Activated naive CD4-positive, alpha-beta T cell treated with Interleukin-2 at 50 U/mL for 16 hours (primary cell): Measurements from ENCODE around the gene PLLP.

Experiments
- DNase-seq: peaks from one replicate; pipeline ENCODE4 v3.0.0-alpha.2; 2020

The PLLP gene, protein sequence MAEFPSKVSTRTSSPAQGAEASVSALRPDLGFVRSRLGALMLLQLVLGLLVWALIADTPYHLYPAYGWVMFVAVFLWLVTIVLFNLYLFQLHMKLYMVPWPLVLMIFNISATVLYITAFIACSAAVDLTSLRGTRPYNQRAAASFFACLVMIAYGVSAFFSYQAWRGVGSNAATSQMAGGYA

DNA sequence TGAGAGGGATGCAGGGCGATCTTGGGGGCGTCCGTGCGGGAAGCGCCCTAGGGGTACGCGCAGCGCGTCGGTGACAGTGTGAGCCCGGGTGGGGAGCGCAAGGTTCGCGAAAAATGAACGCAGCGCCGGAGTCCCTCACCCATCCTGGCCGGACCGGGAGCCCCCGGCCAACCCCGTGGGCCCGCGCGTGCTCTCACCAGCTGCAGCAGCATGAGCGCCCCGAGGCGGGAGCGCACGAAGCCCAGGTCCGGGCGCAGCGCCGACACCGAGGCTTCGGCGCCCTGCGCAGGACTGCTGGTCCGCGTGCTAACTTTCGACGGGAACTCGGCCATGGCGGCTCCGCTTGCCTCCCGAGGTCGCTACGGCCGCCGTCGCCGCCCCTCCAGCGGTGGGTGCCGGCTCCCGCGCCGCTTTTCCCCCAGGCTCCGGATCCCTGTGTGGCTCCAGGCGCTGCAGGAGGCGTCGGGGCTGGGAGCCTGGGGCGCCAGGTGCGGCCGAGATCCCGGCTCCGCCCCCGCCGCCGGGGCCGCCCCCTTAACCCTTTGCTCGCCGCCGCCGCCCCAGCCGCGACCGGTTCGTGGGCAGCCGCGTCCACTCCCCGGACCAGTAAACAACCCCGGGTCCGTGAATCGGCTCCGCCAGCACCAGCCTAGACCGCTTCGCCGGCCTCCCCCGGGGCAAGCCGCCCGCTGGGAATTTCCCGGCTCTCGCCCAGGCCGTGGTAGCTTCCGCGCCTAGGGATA lies at the start of gene PLLP:
Gene PLLP, minus strand, starts transcription at position 464 of the 743 bp plus-strand sequence. Its CDS starts 132 bp downstream, at position 332.
- DNase-seq, result peak; percentile 55

DNA sequence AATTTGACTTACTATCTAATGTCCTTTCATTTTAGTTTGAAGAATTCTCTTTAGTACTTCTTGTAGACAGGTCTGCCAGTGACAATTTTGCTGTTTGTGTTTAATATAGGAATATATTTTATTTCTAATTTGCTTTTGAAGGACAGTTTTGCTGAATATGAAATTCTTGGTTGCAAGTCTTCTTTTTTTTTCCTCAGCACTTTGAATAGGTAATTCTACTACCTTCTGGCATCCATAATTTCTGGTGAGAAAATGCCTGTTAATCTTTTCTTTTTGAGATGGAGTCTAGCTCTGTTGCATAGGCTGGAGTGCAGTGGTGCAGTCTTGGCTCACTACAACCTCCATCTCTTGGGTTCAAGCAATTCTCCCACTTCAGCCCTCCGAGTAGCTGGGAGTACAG lies 48.9 kb upstream of the PLLP start:
- no peak for DNase-seq

DNA sequence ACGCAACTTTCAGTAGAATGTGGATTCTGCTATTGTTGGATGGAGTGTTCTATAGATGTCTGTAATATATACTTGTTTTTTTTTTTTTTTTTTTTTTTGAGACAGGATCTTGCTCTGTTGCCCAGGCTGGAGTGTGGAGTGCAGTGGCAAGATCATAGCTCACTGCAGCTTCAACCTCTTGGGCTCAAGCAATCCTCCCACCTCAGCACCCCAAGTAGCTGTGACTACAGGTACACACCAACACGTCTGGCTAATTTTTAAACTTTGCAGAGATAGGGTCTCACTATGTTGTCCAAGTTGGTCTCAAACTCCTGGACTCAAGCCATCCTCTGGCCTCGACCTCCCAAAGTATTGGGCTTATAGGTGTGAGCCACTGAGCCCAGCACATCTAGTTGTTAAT lies 46.9 kb upstream of the PLLP start:
- DNase-seq, result no peak

DNA sequence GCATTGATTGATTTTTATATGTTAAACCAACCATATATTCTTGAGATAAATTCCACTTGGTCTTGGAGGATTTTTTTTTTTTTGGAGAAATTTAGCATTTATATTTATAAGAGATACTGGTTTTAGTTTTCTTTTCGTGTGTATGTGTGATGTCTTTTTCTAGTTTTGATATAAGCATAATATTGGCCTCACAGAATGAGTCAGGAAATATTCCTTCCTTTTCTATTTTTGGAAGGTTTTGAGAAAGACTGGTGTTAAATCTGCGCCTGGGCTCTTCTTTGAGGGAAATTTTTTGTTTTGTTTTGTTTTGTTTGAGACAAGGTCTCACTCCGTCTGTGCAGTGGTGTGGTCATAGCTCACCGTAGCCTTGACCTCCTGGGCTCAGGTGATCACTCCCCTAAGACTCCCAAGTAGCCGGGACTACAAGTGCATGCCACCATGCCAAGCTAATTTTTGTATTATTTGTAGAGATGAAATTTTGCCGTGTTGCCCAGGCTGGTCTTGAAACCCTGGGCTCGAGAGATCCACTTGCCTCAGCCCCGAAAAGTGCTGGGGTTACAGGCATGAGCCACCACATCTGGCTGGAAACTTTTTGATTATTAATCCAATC lies 45.4 kb upstream of the PLLP start:
- no peak for DNase-seq

DNA sequence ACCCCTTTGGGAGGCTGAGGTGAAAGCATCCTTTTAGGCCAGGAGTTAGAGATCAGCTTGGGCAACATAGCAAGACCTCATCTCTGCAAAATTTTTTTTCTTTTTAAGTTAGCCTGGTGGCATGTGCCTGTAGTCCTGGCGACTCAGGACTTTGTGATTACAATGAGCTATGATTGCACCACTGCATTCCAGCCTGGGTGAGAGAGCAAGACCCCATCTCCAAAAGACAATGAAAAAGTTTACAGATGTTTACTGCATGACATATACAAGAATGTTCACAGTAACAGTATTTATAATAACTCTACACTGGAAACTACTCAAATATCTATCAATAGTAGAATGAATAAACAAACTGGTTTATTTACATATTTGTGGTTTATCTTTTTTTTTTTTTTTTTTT lies 41.0 kb upstream of the PLLP start:
- no peak for DNase-seq

DNA sequence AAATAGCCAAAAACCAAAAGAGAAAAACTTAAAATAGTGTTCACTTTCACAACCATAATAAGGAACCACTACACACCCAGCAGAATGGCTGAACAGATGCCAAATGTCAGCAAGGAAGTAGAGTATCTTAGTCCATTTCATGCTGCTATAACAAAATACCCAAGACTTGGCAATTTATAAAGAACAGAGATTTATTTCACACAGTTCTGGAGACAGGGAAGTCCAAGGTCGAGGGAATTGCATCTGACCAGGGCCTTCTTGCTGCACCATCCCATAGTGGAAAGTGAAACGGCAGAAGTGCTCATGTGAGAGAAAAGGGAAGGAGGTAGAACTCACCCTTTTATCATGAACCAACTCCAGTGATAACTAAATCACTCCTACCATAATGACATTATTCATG lies 40.3 kb upstream of the PLLP start:
- DNase-seq, result no peak

DNA sequence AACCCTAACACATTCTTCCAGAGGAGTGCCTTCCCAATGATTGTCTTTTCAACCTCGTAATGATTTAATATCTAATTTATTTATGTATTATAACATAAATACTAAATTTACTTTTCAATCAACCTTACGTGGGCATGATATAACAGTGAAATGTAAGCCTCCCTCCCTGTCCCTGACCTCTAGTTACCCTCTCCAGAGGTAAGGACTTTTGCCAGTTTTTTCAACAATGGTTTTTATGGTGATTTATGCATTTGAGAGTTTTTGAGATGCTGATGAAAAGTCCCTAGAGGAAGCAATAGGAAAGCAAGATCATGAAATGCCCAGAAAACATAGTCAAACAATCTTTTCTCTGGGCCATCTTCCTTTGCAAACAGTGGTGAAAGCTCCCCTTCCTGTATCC lies 35.2 kb upstream of the PLLP start:
- no peak for DNase-seq

DNA sequence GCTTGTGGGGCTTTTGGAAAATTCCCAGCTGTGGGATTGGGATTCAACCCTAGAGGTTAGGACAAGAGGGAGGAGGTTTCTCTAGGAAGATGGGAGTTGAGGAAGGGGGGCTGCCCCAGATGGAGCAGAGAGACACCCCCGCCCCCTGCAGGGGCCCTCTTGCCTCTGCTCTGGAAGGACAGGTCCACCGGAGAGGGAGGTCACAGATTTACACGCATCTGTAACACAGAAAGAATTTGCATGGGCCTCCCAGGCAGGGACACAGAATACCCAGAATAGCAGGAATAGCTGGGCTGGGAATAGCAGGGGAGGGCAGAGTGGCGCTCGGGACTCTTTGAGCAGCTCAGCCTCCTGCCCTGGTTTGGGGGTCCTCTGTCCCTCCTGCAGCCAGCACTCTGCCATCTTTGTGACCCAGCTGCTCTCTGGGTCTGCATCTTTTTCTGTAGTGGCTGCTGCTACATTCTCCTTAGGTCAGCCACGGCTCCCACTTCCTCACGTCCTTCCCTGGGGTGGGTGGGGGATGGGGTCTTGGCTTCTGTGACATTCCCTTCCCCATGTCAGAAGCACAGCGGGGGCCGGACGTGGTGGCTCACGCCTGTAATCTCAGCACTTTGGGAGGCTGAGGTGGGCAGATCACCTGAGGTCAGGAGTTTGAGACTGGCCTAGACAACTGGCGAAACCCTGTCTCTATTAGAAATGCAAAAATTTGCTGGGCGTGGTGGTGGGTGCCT lies 33.9 kb upstream of the PLLP start:
- DNase-seq, result no peak

DNA sequence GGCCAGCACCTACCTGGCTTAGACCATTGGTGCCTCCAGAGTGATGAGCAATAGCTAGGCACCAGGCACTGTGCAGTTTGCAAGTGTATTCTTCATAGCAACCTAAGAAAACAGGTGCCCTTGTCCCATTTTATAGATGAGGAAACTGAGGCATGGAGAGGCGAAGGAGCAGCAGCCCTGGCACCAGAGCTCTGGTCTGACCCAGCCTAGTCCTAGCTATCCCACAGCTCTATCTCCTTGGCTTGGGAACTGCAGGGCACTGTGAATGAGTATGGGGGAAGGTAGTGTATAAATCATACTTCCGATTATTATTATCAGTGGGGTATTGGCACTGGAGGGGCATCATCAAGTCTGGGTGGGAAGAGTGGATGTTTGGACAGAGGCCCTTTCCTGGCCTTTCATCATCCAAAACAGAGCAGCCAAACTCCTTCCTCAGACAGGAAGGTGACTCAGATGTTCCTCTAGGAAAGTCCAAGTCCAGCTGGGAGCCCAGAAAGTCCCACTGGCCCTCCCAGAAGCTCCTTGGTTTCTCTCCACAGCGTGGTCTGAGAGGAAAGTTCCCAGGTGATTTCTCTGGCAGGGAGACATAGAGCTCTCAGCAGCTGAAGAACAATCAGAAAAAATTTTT lies 32.0 kb upstream of the PLLP start:
- DNase-seq, result no peak

DNA sequence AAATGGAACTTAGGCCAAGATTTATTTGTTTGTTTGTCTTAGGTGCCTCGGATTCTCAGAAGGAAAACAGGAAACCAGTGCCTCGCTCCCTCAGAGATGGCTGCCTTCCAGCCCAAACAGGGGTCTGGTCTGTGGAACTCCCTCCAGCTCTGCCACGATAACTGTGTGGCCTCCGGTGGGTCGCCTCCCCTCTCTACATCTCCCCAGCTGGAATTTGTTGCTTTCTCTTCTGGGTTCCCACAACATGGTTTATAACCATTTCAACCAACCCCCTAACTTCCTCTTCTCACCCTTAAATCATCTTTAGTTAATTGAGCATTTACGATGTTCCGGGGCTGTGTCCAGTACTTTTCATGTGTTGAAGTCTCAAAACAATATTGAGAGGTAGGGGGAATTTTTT lies 30.9 kb upstream of the PLLP start:
- DNase-seq, result no peak

DNA sequence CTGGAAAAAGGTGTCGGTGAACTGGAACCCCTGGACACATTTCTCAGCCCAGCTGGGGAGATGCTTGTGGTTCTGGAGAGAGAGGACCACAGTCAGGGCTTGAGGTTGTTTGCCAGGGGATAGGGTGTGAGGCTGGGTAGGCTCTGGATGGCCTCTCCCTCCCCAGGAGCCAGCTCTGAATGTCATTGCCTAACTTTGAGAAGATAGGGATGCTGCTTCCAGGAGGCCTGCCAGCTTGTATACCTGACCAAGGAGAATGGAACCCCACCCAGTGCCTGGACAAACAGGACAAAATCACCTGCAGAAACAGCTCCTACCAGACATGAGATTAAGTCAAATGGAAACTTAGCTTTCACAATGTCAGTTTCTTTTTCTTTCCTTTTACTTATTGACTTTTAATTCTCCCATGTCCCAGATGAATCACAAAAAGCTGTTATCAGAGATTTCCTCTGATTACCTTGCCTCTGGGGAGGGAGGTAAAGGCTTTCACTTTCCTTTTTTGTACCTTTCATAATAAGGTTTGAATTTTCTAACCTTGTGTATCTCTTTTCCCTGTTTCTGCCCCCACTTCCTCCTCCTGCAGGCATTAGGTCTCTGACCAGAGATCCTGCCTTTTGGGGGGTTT lies 29.8 kb upstream of the PLLP start:
- DNase-seq, result no peak

DNA sequence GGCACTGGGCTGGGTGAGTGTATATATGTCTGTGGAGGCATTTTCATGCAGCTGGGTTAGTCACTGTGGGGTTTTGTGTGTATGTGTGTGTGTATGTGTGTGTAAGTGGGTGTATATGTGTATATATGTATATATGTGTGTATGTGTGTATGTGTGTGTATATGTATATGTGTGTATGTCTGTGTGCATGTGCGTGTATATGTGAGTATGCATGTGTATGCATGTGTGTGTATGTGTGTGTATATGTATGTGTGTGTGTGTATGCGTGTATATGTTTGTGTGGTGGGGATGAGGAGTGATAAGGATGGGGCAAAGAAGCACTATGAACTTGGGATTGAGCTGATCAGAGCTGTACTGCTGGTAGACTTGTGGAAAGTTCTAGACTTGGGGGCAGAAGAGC lies 29.0 kb upstream of the PLLP start:
- DNase-seq, result no peak

DNA sequence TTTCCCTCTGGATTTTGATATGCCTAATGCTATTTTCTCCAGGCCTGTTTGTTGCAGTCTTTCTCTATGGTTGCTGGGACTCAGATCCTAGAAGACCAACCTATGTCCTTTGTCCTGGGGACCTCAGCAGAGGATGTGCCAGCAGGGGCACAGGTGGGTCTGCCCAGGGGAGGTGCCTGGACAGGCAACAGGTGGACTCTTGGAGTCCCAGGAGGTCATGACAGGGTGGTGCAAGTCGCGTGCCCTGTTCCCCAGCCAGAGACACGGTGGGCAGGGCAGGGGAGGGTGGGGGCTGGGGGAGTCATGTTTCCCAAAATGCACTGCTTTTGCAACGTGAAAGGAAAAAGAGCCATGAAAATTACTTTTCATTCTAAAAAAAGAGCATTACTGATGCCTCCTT lies 26.3 kb upstream of the PLLP start:
- no peak for DNase-seq

DNA sequence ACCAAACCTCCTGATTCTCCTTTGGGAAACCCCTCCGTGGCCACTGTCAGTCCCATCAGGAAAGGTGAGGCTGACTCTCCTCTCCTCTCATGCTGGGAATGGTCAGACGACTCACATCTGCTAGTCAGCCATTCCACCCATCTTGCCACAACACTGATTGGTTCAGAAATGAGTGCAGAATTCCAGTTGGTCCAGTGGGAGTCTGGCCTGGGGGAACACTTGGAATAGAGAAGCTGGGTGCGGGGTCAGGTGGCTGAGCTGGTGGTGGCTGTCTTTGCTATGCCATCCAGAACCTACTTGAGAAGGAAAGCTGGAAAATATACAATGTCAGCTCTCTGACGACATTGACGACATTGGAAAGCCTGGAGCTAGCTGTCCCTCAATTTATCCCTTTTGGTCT lies 23.6 kb upstream of the PLLP start:
- no peak for DNase-seq

DNA sequence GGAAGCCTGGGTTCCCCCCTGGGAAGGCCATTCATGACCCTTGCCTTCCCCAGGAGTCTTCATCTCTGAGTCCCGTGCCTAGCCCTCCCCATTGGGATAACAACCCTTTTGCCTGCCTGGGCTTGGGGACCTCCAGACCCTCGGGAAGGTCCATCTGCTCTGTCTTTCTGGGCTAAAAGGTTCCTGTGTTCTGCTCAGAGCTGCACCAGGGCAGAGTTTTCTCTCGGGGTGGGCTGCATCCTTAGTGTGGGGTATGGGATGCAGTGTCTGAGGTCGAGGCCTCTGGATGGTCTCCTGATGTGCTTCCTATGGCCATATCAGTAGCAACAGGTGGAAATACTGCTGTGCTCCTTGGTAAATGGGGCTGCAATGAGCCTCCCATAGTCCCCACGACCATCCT lies 22.9 kb upstream of the PLLP start:
- DNase-seq, result no peak

DNA sequence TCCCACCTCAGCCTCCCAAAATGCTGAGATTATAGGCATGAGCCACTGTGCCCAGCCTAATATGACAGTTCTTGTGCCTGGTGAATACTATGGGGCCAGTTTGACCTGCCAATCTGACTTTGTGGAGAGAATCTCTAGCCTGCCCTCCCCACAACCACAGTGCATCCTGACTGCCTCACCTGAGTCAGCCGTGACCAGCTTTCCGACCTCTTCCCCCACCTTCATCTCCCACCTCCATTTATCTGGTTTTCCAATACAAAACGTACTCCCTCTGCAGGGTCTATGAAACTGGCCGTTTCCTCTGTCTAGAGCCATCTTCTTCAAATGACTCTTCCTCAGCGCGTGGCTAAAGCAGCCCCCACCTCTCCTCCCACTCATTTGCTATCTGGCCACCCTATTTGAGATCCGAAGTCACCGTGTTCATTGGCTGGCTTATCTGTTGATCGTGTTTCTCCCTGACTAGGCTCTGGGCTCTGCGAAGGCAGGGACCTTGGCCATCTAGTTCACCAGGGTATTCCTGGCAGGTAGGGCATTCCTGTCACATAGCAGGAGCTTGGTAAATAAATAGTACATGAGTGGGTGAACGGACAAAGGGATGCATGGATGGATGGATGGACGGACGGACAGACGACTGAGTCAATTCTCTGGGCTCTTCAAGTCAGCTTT lies 22.3 kb upstream of the PLLP start:
- DNase-seq, result no peak

DNA sequence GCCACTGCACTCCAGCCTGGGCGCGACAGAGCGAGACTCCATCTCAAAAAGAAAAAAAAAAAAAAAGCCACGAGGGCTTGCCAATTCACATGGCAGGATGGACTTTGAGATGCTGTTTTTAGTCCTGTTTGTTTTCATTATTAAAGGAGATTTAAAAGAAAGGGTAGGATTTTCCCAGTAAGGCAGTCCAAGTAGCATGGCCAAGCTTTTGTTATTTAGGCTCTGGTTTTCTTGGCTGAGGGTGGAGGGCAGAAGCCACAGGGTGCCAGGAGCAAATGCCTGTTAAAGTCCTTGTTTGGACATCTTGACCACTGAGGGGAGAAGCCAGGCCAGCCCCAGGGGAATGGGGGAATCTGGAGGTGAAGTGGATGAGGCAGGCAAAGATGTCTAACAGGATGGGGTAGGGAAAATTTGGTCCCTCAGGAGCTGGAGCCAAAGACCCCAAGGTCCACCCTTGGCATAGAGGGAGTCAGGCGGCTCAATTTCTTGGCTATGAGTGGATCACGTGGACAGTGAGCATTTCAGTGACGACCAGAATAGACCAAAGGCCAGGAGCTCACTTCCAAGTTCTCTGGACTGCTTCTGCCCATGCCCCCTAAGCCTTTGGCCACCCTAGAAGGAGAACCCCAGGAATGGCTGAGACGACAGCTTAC lies 20.8 kb upstream of the PLLP start:
- no peak for DNase-seq

DNA sequence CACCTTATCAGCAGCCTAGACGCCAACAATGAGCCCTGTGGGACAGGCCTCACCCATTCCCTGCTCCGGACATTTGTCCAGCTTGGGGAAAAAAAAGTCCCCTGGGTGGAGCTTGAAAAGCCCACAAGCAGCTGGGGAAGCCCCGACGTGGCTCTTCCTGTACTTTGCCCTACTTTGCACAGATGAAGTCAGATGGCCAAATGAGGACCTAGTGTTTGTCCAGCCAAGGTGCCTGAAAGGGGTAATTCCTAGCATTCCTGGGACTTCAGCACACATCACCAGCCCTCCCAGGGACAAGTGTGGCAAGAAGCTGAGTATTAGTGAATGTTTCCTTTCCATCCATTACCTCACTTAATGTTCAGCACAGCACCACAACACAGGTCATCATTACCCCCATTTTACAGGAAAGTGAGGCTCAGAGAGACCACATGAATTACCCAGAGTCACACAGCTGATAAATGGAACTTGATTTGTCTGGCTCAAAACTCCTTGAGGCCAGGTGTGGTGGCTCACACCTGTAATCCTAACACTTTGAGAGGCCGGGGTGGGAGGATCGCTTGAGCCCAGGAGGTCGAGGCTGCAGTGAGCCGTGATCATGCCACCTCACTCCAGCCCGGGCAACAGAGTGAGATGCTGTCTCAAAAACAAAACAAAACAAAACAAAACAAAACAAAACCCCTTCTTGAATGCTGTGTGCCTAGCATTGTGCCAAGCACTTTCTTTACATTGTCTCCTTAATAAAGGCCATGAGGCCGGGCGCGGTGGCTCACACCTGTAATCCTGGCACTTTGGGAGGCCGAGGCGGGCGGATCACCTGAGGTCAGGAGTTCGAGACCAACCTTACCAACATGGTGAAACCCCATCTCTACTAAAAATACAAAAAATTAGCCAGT lies 19.9 kb upstream of the PLLP start:
- no peak for DNase-seq

DNA sequence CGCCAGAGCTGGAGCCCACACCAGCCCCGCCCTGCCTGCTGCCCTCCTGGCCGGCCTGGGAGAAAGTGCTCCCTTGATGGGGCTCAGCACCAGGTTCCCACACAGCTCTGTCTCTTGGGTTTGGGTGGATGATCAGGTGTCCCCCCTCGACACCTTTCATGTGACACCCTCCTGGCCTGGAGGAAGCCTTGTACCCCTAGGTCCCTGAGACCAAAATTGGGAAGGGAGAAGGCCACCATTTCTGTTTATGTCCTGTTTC lies 19.4 kb upstream of the PLLP start:
- no peak for DNase-seq

DNA sequence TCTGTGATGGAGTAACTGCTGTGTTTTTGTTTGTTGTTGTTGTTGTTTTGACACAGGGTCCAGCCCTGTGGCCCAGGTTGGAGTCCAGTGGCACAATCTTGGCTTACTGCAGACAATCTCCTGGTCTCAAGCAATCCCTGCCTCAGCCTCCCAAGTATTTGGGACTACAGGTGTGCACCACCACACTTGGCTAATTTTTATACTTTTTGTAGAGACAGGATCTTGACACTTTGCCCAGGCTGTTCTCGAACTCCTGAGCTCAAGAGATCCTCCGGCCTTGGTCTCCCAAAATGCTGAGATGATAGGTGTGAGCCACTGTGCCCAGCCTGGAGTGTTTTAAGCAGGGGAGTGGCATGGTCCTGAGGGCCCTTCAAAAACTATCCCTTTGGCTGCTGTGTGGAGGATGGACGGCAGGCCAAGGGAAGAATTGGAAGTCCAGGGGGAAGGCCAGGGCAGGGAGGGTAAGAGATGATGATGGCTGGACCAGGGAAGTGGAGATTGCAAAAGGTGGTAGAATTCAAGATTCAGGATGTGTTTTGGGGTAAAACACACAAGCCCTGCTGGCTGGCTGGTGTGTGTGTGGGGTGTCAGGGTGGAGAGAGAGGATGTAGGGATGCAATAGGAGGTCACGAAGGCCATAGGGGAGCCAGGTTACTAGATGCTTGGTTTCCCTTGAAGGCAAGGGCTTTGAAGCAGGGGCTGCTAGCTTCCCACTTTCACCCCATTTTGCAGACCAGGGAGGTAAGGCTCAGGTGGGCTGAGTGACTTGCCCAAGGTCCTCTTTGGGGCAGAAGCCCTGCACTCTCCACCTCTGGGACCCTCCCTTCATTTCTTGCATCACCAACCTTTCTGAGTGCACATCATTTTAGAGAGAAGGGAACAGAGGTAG lies 18.8 kb upstream of the PLLP start:
- no peak for DNase-seq
